HEK293 (cell line): ENCODE measurements around the gene NUMA1.

Experiments
- CTCF ChIA-PET: fragments of 350-600 bp; formaldehyde crosslinking; extraction: SDS; loops from one replicate; lab custom pipeline; 2021; ENCODE audit warnings: antibody characterized with exemption; lab: Yijun Ruan, JAX
- POLR2A ChIA-PET: fragments of 300-600 bp; formaldehyde crosslinking; extraction: SDS; loops from one replicate; lab custom pipeline; 2020; ENCODE audit warnings: antibody characterized with exemption, inconsistent platforms; lab: Yijun Ruan, JAX
- H3K27ac ChIP-seq: fragments of 200-500 bp; sonication (Bioruptor generic); 2 replicates; pipeline ENCODE4 v1.5.1; 2014; ENCODE audit warnings: low read depth, low read length, control low read depth, inconsistent platforms; ENCODE audit errors: extremely low read depth
- H3K36me3 ChIP-seq, 2 experiments: fragments of 200-500 bp in 1 of 2; sonication (Bioruptor generic) in 1 of 2; 1 replicate in 1 of 2; 2 replicates in 1 of 2; pipeline ENCODE4 v1.5.1; 2014 to 2017; ENCODE audit warnings: inconsistent platforms in 2 of 2, low read length in 2 of 2; ENCODE audit not compliant: control insufficient read depth in 2 of 2, insufficient read depth in 1 of 2
- H3K4me1 ChIP-seq: fragments of 200-500 bp; sonication (Bioruptor generic); 2 replicates; pipeline ENCODE4 v1.5.1; 2014; ENCODE audit warnings: mild to moderate bottlenecking, low read length, inconsistent platforms; ENCODE audit not compliant: control insufficient read depth, insufficient read depth
- H3K4me3 ChIP-seq: 2 replicates; pipeline ENCODE4 v1.5.1; 2011; ENCODE audit warnings: low read depth, mild to moderate bottlenecking, control low read depth, low read length, moderate library complexity
- H3K9me3 ChIP-seq: fragments of 200-500 bp; sonication (Bioruptor generic); 2 replicates; pipeline ENCODE4 v1.5.1; 2014; ENCODE audit warnings: low read depth, low read length, inconsistent platforms; ENCODE audit not compliant: control insufficient read depth, insufficient read depth
- FEZF1 ChIP-seq: fragments of 450-650 bp; formaldehyde crosslinking; IDR thresholded peaks from 2 replicates; pipeline ENCODE4 v1.5.1; 2016; ENCODE audit warnings: missing biosample characterization, missing genetic modification characterization
- GLI2 ChIP-seq: fragments of 450-650 bp; formaldehyde crosslinking; IDR thresholded peaks from 2 replicates; pipeline ENCODE4; 2017; ENCODE audit warnings: missing biosample characterization, missing genetic modification characterization, low read depth, borderline replicate concordance
- INSM2 ChIP-seq: fragments of 450-650 bp; formaldehyde crosslinking; IDR thresholded peaks from 2 replicates; pipeline ENCODE4 v1.5.1; 2016; ENCODE audit warnings: missing biosample characterization, missing genetic modification characterization
- OVOL3 ChIP-seq: fragments of 450-650 bp; formaldehyde crosslinking; IDR thresholded peaks from 2 replicates; pipeline ENCODE4 v1.5.1; 2016; ENCODE audit warnings: missing biosample characterization, missing genetic modification characterization
- REST ChIP-seq: fragments of 450-650 bp; formaldehyde crosslinking; IDR thresholded peaks from 2 replicates; pipeline ENCODE4 v1.5.1; 2016; ENCODE audit warnings: missing biosample characterization, missing genetic modification characterization
- TCF7L2 ChIP-seq: IDR thresholded peaks from 2 replicates; pipeline ENCODE4 v1.6.1; 2011; ENCODE audit warnings: low read depth, mild to moderate bottlenecking, inconsistent platforms, low read length, moderate library complexity, borderline replicate concordance
- TSHZ1 ChIP-seq: fragments of 450-650 bp; formaldehyde crosslinking; IDR thresholded peaks from 2 replicates; pipeline ENCODE4 v1.5.1; 2016; ENCODE audit warnings: missing biosample characterization, missing genetic modification characterization, borderline replicate concordance
- ZBTB17 ChIP-seq: fragments of 450-650 bp; formaldehyde crosslinking; IDR thresholded peaks from 2 replicates; pipeline ENCODE4 v1.5.1; 2016; ENCODE audit warnings: missing biosample characterization, missing genetic modification characterization
- ZBTB49 ChIP-seq: fragments of 450-650 bp; formaldehyde crosslinking; IDR thresholded peaks from 2 replicates; pipeline ENCODE4 v1.5.1; 2016; ENCODE audit warnings: missing biosample characterization, missing genetic modification characterization, low read depth
- ZIC2 ChIP-seq: fragments of 450-650 bp; formaldehyde crosslinking; IDR thresholded peaks from 2 replicates; pipeline ENCODE4 v1.5.1; 2016; ENCODE audit warnings: missing biosample characterization, missing genetic modification characterization
- ZNF10 ChIP-seq: fragments of 450-650 bp; formaldehyde crosslinking; IDR thresholded peaks from 2 replicates; pipeline ENCODE4 v1.5.1; 2017; ENCODE audit warnings: missing biosample characterization, missing genetic modification characterization
- ZNF148 ChIP-seq: fragments of 450-650 bp; formaldehyde crosslinking; IDR thresholded peaks from 2 replicates; pipeline ENCODE4 v1.5.0; 2017; ENCODE audit warnings: missing biosample characterization, missing genetic modification characterization, borderline replicate concordance
- ZNF518A ChIP-seq: fragments of 450-650 bp; formaldehyde crosslinking; conservative IDR thresholded peaks from 2 replicates; pipeline ENCODE4 v1.5.1; 2016; ENCODE audit warnings: low read depth, missing biosample characterization, missing genetic modification characterization
- ZNF549 ChIP-seq: fragments of 450-650 bp; IDR thresholded peaks from 2 replicates; pipeline ENCODE4 v1.5.1; 2018; ENCODE audit warnings: missing biosample characterization, missing genetic modification characterization, mild to moderate bottlenecking, inconsistent platforms, moderate library complexity
- ZNF701 ChIP-seq: fragments of 450-650 bp; formaldehyde crosslinking; IDR thresholded peaks from 2 replicates; pipeline ENCODE4 v1.5.1; 2016; ENCODE audit warnings: missing biosample characterization, missing genetic modification characterization
- ZNF76 ChIP-seq: fragments of 450-650 bp; formaldehyde crosslinking; IDR thresholded peaks from 2 replicates; pipeline ENCODE4; 2016; ENCODE audit warnings: low read depth, missing biosample characterization, missing genetic modification characterization, borderline replicate concordance

The NUMA1 gene

GRCh38 chr11:72036687-72037086 lies 43.7 kb downstream of the NUMA1 start (continued):
- TF ChIP-seq ZBTB49 (tag by site-specific recombination) (no peak), ZNF76 (tag by site-specific recombination) (no peak), ZBTB17 (tag by site-specific recombination) (no peak), ZNF148 (tag by site-specific recombination) (no peak), ZIC2 (tag by site-specific recombination) (no peak), FEZF1 (tag by site-specific recombination) (no peak), TSHZ1 (tag by site-specific recombination) (no peak)

GRCh38 chr11:72030472-72031045 lies 49.8 kb downstream of the NUMA1 start:
- no peaks in the 10 kb centered on the region for H3K4me1 ChIP-seq
- CTCF ChIA-PET = interaction anchor here (0.6 to 3.5 kb wide), 6 partner anchors 9 to 384 kb away, joined by 3 to 18 read pairs (median 6); no protein-coding TSS in a partner anchor
- H3K9me3 ChIP-seq = no peaks in the 10 kb centered on the region
- no peak overlapping the region for H3K4me3 ChIP-seq
- H3K36me3 ChIP-seq = peaks cover 19 to 60% of the 10 kb centered on the region in 2 experiments; a peak in 2 of 3 replicates
- H3K27ac ChIP-seq = no peak overlapping the region
- POLR2A ChIA-PET = no interaction called here
- no peak for TF ChIP-seq INSM2 (tag by site-specific recombination)
- no peak for TF ChIP-seq GLI2
- TF ChIP-seq ZNF701 (tag by site-specific recombination) = no peak
- TF ChIP-seq ZNF10 (tag by site-specific recombination) = no peak
- no peak for TF ChIP-seq OVOL3 (tag by site-specific recombination)
- TF ChIP-seq TCF7L2 = no peak
- no peak for TF ChIP-seq ZNF518A
- TF ChIP-seq REST (tag by site-specific recombination) = no peak
- no peak for TF ChIP-seq ZNF549 (tag by site-specific recombination)
